HS-5 (cell line): ENCODE results near the gene GSG1L.

Experiments
- DNase-seq: peaks from one replicate; pipeline ENCODE4 v3.0.0-alpha.2; 2012; ENCODE audit warnings: low read depth

Gene GSG1L

GRCh38 chr16:28014851-28015250 lies 48.7 kb downstream of the GSG1L start:
- DNase-seq, result no peak

- DNase-seq, result no peak
Observed at GRCh38 chr16:28013878-28014277, 49.6 kb downstream of the GSG1L start.

- no peak for DNase-seq
Observed at GRCh38 chr16:28013392-28013791, 50.1 kb downstream of the GSG1L start.

- DNase-seq, result no peak
Observed at GRCh38 chr16:28011971-28012445, 51.5 kb downstream of the GSG1L start.

- no peak for DNase-seq
Observed at GRCh38 chr16:28011223-28011622, 52.3 kb downstream of the GSG1L start.

- peak; percentile 23 for DNase-seq
Observed at GRCh38 chr16:28010671-28011070, 52.8 kb downstream of the GSG1L start.

- DNase-seq, result no peak
Observed at GRCh38 chr16:28009586-28010373, 53.7 kb downstream of the GSG1L start.

GRCh38 chr16:28003923-28004322 lies 59.6 kb downstream of the GSG1L start:
- no peak for DNase-seq

GRCh38 chr16:28003021-28003865 lies 60.3 kb downstream of the GSG1L start:
- no peak for DNase-seq

- DNase-seq, result no peak
Observed at GRCh38 chr16:28001642-28002041, 61.9 kb downstream of the GSG1L start.

GRCh38 chr16:28001184-28001583 lies 62.3 kb downstream of the GSG1L start:
- no peak for DNase-seq

GRCh38 chr16:28000314-28001169 lies 63.0 kb downstream of the GSG1L start:
- no peak for DNase-seq

- DNase-seq, result no peak
Observed at GRCh38 chr16:27999687-28000086, 63.8 kb downstream of the GSG1L start.

- DNase-seq, result no peak
Observed at GRCh38 chr16:27995378-27995777, 68.1 kb downstream of the GSG1L start.

GRCh38 chr16:27994686-27995085 lies 68.8 kb downstream of the GSG1L start:
- DNase-seq, result no peak

GRCh38 chr16:27993587-27993986 lies 69.9 kb downstream of the GSG1L start:
- DNase-seq, result no peak

- no peak for DNase-seq
Observed at GRCh38 chr16:27991876-27992275, 71.6 kb downstream of the GSG1L start.

GRCh38 chr16:27985981-27986380 lies 77.5 kb downstream of the GSG1L start:
- no peak for DNase-seq

- DNase-seq, result no peak
Observed at GRCh38 chr16:27984121-27984520, 79.4 kb downstream of the GSG1L start.

GRCh38 chr16:27983244-27983643 lies 80.3 kb downstream of the GSG1L start:
- DNase-seq, result no peak

GRCh38 chr16:27982184-27982583 lies 81.3 kb downstream of the GSG1L start:
- no peak for DNase-seq
